ENCODE data around the gene LIPF. TPM values are rescaled to one million over a fixed set of nuclear protein-coding genes. Genes with fewer than 3 reads are reported as not detected.

Gene LIPF
- polyA plus RNA-seq, 1 donor: not detected

DNA sequence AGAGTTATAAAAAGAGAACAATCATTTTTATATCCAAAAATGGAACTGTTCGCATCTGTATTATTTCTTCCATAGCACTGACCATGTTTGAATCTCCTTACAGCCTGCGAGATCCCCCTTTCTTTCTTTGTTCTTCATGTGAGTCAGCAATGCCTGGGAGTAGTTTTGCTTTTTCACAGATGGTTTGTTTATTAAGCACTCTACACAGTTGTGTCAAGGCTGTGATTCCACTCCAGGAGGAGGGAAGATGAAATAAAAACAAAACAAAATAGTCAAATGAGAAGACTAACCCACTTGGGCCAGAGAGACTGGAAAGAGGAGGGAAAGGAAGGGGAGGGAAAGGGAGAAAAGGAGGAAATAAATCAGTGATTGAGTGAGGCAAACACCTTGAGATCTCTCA lies 7.8 kb downstream of the LIPF start:
- H3K4me3 ChIP-seq (ENCODE audit: low read length): no peak overlapping the region
- H3K36me3 ChIP-seq (ENCODE audit: control insufficient read depth, insufficient read depth, low read length): no peaks in the 10 kb centered on the region
- H3K27ac ChIP-seq (ENCODE audit: low read length): no peak overlapping the region
- H3K27me3 ChIP-seq (ENCODE audit: control insufficient read depth, insufficient read depth, low read length): no peaks in the 10 kb centered on the region
- DNase-seq: no peak
- no peaks in the 10 kb centered on the region for H3K4me1 ChIP-seq (ENCODE audit: control insufficient read depth, insufficient read depth, low read length)
- WGBS (ENCODE audit: insufficient coverage, low lambda C conversion rate): 88% methylated on average over 2 of the region's 2 CpGs
- no peaks in the 10 kb centered on the region for H3K9me3 ChIP-seq (ENCODE audit: control insufficient read depth, low read depth, low read length)

DNA sequence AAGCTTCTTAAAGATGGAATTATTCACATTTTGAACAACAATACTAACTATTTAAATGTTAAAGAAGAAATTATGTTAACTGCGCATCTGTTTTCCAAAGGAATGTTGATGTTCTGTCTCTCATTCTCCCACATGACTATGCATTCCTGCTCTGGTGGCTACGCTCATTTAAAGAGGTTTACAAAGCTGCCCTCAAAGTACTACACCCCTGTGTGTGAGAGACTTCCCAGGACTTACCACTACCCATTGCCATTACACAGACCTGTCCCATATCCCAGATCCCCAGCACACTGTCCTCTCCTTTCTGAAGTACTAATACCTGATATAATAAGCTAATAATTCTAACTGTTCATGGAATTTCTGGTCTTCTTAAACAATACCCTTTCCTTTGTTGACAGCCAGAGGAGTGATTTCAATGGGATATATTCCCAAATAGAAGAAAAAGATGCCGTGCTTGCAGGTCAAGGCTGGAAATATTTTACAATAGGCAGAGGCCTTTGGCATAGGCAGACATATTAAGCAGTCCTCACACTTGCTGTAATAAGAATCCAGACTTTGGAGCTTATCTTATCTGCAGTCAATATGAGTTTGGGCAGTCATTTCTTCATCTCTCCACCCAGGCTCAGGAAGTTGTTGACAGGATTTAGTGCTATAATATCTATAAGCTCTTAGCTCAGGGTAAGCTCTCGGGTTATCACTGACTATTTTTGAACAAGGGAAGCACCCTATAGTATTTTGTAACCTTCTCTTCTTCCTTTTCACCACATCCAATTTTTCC lies 12.2 kb downstream of the LIPF start:
- no peak overlapping the region for H3K4me3 ChIP-seq (ENCODE audit: low read length)

DNA sequence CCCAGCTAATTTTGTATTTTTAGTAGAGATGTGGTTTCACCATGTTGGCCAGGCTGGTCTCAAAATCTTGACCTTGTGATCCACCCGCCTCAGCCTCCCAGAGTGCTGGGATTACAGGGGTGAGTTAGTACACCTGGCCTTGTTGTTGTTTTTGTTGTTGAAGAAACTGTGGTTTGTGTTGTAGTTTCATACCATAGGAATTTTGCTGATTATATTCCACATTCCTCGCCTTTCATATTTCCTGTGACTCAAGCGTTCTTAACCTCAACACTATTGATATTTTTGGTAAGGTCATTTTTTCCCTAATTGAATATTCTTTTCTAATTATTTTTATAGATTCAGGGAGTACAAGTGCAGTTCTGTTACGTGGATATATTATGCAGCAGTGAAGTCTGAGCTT lies 16.7 kb downstream of the LIPF start:
- WGBS (ENCODE audit: insufficient coverage, low lambda C conversion rate): 100% methylated on average over 2 of the region's 4 CpGs
- Histone ChIP-seq H3K4me1 (ENCODE audit: control insufficient read depth, insufficient read depth, low read length) (no peaks in the 10 kb centered on the region), H3K9me3 (ENCODE audit: control insufficient read depth, low read depth, low read length) (no peaks in the 10 kb centered on the region), H3K27ac (ENCODE audit: low read length) (no peak overlapping the region), H3K27me3 (ENCODE audit: control insufficient read depth, insufficient read depth, low read length) (no peaks in the 10 kb centered on the region), H3K4me3 (ENCODE audit: low read length) (no peak overlapping the region), H3K36me3 (ENCODE audit: control insufficient read depth, insufficient read depth, low read length) (no peaks in the 10 kb centered on the region)
- no peak for DNase-seq

More for the DNA sequence above, 12.2 kb downstream of the LIPF start:
- Histone ChIP-seq H3K9me3 (ENCODE audit: control insufficient read depth, low read depth, low read length) (no peaks in the 10 kb centered on the region), H3K27ac (ENCODE audit: low read length) (no peak overlapping the region), H3K36me3 (ENCODE audit: control insufficient read depth, insufficient read depth, low read length) (no peaks in the 10 kb centered on the region), H3K27me3 (ENCODE audit: control insufficient read depth, insufficient read depth, low read length) (no peaks in the 10 kb centered on the region), H3K4me1 (ENCODE audit: control insufficient read depth, insufficient read depth, low read length) (no peaks in the 10 kb centered on the region)
- WGBS (ENCODE audit: insufficient coverage, low lambda C conversion rate): 100% methylated on average over 1 of the region's 4 CpGs
- no peak for DNase-seq

DNA sequence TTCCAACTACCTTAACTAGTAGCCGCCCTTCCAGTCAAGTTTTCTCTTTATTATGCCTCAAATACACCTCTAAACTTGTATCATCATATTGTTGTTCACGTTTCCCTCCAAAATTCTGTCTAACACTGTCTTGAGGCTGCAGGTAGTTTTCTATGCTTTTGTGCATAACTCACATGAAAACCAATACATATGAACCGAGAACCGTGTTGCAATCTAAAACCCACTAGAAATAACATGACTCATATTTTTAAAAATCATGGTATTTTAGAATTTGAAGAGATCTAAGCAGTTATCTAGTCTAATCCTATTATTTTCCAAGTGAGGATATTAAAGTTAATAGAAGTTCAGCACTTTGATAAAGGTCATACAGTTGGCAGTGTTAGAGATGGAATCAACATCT lies 18.2 kb downstream of the LIPF start:
- Histone ChIP-seq H3K27ac (ENCODE audit: low read length) (no peak overlapping the region), H3K4me3 (ENCODE audit: low read length) (no peak overlapping the region), H3K36me3 (ENCODE audit: control insufficient read depth, insufficient read depth, low read length) (no peaks in the 10 kb centered on the region), H3K9me3 (ENCODE audit: control insufficient read depth, low read depth, low read length) (no peaks in the 10 kb centered on the region), H3K4me1 (ENCODE audit: control insufficient read depth, insufficient read depth, low read length) (no peaks in the 10 kb centered on the region), H3K27me3 (ENCODE audit: control insufficient read depth, insufficient read depth, low read length) (no peaks in the 10 kb centered on the region)
- no peak for DNase-seq
- 87% methylated on average over 4 of the region's 4 CpGs for WGBS (ENCODE audit: insufficient coverage, low lambda C conversion rate)

DNA sequence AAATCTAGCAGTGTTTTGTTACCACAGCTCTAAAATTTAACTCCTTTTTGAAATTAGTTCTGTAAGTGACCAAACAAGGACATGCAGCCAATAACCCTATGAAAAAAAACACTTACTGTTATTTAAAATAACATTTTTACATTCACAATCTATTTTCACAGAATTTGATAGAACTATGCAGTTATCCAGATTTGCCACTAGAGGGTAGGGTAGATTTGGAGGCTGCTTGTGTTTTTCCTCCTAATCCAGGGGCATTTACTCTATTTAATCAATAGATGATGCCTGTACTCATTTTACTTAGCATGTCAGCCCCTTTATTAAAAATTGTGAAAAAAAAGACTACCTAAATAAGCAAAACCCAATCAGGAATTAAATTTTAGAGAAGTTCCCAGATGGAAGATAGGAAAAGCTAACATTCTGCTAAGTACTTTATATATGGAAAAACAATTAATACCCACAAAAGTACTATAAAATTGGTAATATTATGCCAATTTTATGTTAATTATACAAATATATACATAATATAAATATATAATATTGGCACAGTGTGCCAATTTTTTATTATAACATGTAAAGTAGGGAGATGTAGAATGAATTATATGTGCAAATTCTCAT lies 23.7 kb downstream of the LIPF start:
- no peak for DNase-seq
- Histone ChIP-seq H3K36me3 (ENCODE audit: control insufficient read depth, insufficient read depth, low read length) (no peaks in the 10 kb centered on the region), H3K27me3 (ENCODE audit: control insufficient read depth, insufficient read depth, low read length) (no peaks in the 10 kb centered on the region), H3K4me1 (ENCODE audit: control insufficient read depth, insufficient read depth, low read length) (no peaks in the 10 kb centered on the region), H3K4me3 (ENCODE audit: low read length) (no peak overlapping the region), H3K27ac (ENCODE audit: low read length) (no peak overlapping the region), H3K9me3 (ENCODE audit: control insufficient read depth, low read depth, low read length) (no peaks in the 10 kb centered on the region)

DNA sequence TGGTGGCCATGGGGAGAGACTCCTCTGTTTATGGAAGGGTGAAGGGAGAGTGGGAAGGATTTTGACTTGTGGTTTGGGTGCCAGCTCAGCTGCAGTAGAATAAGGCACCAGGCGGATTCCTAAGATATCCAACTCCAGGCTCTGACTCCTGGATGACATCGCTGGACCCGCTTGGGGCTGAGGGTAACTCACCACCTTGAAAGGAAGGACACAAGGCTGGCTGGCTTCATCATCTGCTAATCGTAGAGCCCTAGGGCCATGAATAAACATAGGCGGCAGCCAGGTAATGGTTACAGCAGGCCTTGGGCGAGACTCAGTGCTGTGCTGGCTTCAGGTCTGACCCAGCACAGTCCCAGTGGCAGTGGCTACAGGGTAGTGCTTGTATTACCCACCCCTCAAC lies 25.1 kb downstream of the LIPF start:
- Histone ChIP-seq H3K27me3 (ENCODE audit: control insufficient read depth, insufficient read depth, low read length) (no peaks in the 10 kb centered on the region), H3K9me3 (ENCODE audit: control insufficient read depth, low read depth, low read length) (no peaks in the 10 kb centered on the region), H3K36me3 (ENCODE audit: control insufficient read depth, insufficient read depth, low read length) (no peaks in the 10 kb centered on the region), H3K4me3 (ENCODE audit: low read length) (no peak overlapping the region), H3K4me1 (ENCODE audit: control insufficient read depth, insufficient read depth, low read length) (no peaks in the 10 kb centered on the region), H3K27ac (ENCODE audit: low read length) (no peak overlapping the region)
- WGBS (ENCODE audit: insufficient coverage, low lambda C conversion rate): no CpG with 5 or more reads among the region's 6 CpGs
- no peak for DNase-seq

- no peak for DNase-seq
- WGBS (ENCODE audit: insufficient coverage, low lambda C conversion rate): 80% methylated on average over 1 of the region's 4 CpGs
Measured at GRCh38 chr10:88693392-88694020, 29.3 kb downstream of the LIPF start.

DNA sequence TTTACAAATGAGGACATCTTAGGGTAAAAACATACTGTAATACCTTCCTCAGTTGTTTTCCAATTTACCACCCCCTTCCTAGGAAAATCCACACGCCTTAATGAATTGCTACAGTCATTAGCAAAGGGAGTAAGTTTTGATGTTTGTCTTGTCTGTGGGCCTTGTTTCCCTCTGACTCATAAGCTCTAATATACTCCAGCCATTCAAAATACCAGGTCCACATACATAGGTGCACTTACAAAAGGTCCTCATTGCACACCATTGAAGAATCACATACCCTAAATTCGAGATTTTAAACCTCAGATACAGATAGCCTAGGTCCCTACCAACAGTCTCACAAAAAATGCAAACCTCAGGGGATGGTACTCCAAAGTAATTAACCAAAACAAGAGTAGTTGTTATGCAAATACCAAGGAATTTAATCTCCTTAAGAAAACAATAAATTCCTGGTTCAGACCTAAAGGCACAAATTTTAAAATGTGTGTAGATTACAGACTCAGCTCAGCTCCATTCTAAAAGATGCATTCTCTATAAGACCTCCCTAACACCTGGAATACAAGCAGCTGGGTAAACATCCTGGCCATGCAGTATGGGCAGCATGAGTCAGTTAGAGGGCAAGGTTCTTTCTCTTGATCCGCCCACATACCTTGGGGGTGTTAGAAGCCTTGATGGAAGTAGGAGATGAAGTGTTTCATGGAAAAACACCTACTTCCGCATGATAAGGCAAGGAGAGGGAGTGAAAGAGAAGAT lies 38.8 kb downstream of the LIPF start:
- Histone ChIP-seq H3K27me3 (ENCODE audit: control insufficient read depth, insufficient read depth, low read length) (no peaks in the 10 kb centered on the region), H3K4me3 (ENCODE audit: low read length) (no peak overlapping the region), H3K4me1 (ENCODE audit: control insufficient read depth, insufficient read depth, low read length) (peaks cover 6% of the 10 kb centered on the region), H3K9me3 (ENCODE audit: control insufficient read depth, low read depth, low read length) (no peaks in the 10 kb centered on the region), H3K27ac (ENCODE audit: low read length) (peak overlapping the region; percentile 62), H3K36me3 (ENCODE audit: control insufficient read depth, insufficient read depth, low read length) (no peaks in the 10 kb centered on the region)
- WGBS (ENCODE audit: insufficient coverage, low lambda C conversion rate): no CpG with 5 or more reads among the region's 4 CpGs
- DNase-seq: peak; percentile 93 to 96

More at GRCh38 chr10:88693392-88694020, 29.3 kb downstream of the LIPF start:
- H3K4me1 ChIP-seq (ENCODE audit: control insufficient read depth, insufficient read depth, low read length): no peaks in the 10 kb centered on the region
- no peak overlapping the region for H3K27ac ChIP-seq (ENCODE audit: low read length)
- no peaks in the 10 kb centered on the region for H3K36me3 ChIP-seq (ENCODE audit: control insufficient read depth, insufficient read depth, low read length)
- H3K27me3 ChIP-seq (ENCODE audit: control insufficient read depth, insufficient read depth, low read length): no peaks in the 10 kb centered on the region
- no peak overlapping the region for H3K4me3 ChIP-seq (ENCODE audit: low read length)
- H3K9me3 ChIP-seq (ENCODE audit: control insufficient read depth, low read depth, low read length): no peaks in the 10 kb centered on the region

DNA sequence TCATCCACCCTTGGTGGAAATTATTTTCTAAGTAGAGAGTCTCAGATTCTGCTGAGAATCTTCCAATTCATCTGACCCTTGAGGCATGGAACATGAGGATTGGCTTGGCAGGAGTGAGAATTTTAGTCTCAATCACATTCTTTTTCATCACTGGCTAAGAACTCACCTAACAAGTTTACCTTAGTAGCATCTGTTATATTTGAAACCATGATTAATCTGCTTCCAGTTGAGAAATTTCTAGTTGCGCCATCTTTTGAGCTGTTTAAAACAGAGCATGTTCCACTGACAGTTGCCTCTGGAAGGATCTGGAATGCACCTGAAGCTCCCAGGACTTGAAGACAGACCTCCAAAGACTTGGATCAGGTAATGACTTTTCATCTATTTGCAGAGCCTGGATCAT lies 41.7 kb downstream of the LIPF start, which contains the start of gene LIPK:
TSS of gene LIPK (plus strand) at position 292 of the 400 bp plus-strand sequence. CDS start 18,295 bp downstream, outside the sequence.
- no peak within 1 kb of the TSS for H3K27ac ChIP-seq (ENCODE audit: low read length)
- H3K27me3 ChIP-seq (ENCODE audit: control insufficient read depth, insufficient read depth, low read length): no peaks in the 10 kb centered on the region
- H3K4me3 ChIP-seq (ENCODE audit: low read length): no peak within 1 kb of the TSS
- no peaks in the 10 kb centered on the region for H3K9me3 ChIP-seq (ENCODE audit: control insufficient read depth, low read depth, low read length)
- H3K4me1 ChIP-seq (ENCODE audit: control insufficient read depth, insufficient read depth, low read length): peaks cover 6% of the 10 kb centered on the region
- WGBS (ENCODE audit: insufficient coverage, low lambda C conversion rate): no CpG with 5 or more reads among the region's 1 CpG
- H3K36me3 ChIP-seq (ENCODE audit: control insufficient read depth, insufficient read depth, low read length): no peaks in the 10 kb centered on the region
- DNase-seq: no peak

DNA sequence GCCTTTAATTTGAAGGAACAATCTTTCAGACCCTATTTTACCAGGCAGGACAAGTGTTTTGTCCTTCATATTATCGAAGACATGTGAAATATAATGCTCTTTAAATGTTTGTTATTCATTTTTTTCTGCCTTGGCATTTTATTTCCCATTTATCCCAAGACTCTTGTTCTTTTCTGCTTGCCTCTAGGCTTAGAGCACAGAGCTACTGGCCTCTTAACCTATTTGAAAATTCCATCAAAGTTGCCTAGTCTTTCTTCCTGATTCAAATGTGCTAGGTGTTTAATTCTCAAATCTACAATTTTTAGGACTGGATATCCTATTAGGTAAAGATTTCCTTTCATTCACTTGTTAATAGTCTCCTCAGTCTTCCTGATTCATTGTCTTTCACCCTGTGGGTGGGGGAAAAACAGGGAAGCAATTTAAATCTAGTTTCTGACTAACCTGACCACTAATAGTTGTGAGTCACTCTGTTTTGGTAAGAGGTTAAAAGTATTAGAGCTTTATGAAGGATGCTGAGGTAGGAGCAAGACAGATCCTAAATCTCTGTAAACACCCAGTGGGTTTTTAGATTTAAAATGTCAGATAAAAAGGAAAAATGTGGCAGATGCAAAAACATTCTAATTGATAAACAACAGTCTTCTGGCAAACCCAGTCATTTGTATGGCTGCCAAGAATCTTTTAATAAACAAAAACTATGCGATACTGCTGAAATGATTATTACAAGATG lies 43.4 kb downstream of the LIPF start:
- peaks cover under 1% of the 10 kb centered on the region for H3K4me1 ChIP-seq (ENCODE audit: control insufficient read depth, insufficient read depth, low read length)
- DNase-seq: no peak
- no peaks in the 10 kb centered on the region for H3K9me3 ChIP-seq (ENCODE audit: control insufficient read depth, low read depth, low read length)
- H3K27ac ChIP-seq (ENCODE audit: low read length): no peak overlapping the region
- no peaks in the 10 kb centered on the region for H3K36me3 ChIP-seq (ENCODE audit: control insufficient read depth, insufficient read depth, low read length)
- WGBS (ENCODE audit: insufficient coverage, low lambda C conversion rate): 100% methylated on average over 1 of the region's 2 CpGs
- no peak overlapping the region for H3K4me3 ChIP-seq (ENCODE audit: low read length)
- H3K27me3 ChIP-seq (ENCODE audit: control insufficient read depth, insufficient read depth, low read length): no peaks in the 10 kb centered on the region
